D721Med (cell line): Measurements from ENCODE around the gene ESAM.

Experiments
- DNase-seq: peaks from one replicate; pipeline ENCODE4 v3.0.0; 2011; ENCODE audit warnings: low spot score; ENCODE audit not compliant: insufficient read length
- FAIRE-seq: peaks from 2 replicates; lab custom pipeline; 2011; peaks lifted over from hg19 to GRCh38; lab: Jason Lieb, UNC
- CTCF ChIP-seq: IDR thresholded peaks from 2 replicates; pipeline ENCODE4 v1.5.1; 2012; ENCODE audit warnings: mild to moderate bottlenecking, control low read depth; ENCODE audit not compliant: insufficient read depth; ENCODE audit errors: missing control alignments

The ESAM gene

GRCh38 chr11:124756033-124756752, 5.9 kb downstream of the ESAM start:
- DNase-seq (no peak), FAIRE-seq (no peak)
- no peak for TF ChIP-seq CTCF

GRCh38 chr11:124754710-124755109, 7.4 kb downstream of the ESAM start:
- DNase-seq, result no peak
- TF ChIP-seq CTCF, result no peak
- no peak for FAIRE-seq

GRCh38 chr11:124754309-124754708, 7.8 kb downstream of the ESAM start:
- TF ChIP-seq CTCF, result no peak
- FAIRE-seq, result no peak
- DNase-seq, result no peak

GRCh38 chr11:124753624-124754023, 8.5 kb downstream of the ESAM start:
- TF ChIP-seq CTCF, result no peak
- no peak for FAIRE-seq
- DNase-seq, result no peak

- no peak for DNase-seq
- TF ChIP-seq CTCF, result no peak
- no peak for FAIRE-seq
Measured at GRCh38 chr11:124753205-124753604, 8.9 kb downstream of the ESAM start.

- TF ChIP-seq CTCF, result no peak
- FAIRE-seq (no peak), DNase-seq (no peak)
Measured at GRCh38 chr11:124752471-124753102, 9.5 kb downstream of the ESAM start.
